Measurements from ENCODE around the gene MRPL34.

DNA sequence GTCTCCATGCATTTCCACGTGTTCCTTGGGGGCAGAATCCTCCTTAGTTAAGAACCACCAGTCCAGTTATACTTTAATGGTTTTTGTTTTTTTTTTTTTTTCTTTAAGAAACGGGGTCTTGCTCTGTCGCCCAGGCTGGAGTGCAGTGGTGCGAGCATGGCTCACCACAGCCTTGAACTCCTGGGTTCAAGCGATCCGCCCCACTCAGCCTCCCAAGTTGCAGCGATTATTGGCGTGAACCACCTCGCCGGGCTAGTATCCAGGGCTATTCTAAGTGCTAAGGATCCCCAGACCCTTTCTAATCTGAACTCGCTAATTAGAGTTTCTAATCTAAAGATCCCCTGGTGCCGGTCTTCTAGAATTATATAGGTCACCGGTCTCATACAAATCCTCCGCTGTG is 12.1 kb upstream of the MRPL34 start:
- TF ChIP-seq, protein P1, sequence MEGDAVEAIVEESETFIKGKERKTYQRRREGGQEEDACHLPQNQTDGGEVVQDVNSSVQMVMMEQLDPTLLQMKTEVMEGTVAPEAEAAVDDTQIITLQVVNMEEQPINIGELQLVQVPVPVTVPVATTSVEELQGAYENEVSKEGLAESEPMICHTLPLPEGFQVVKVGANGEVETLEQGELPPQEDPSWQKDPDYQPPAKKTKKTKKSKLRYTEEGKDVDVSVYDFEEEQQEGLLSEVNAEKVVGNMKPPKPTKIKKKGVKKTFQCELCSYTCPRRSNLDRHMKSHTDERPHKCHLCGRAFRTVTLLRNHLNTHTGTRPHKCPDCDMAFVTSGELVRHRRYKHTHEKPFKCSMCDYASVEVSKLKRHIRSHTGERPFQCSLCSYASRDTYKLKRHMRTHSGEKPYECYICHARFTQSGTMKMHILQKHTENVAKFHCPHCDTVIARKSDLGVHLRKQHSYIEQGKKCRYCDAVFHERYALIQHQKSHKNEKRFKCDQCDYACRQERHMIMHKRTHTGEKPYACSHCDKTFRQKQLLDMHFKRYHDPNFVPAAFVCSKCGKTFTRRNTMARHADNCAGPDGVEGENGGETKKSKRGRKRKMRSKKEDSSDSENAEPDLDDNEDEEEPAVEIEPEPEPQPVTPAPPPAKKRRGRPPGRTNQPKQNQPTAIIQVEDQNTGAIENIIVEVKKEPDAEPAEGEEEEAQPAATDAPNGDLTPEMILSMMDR (conservative IDR thresholded peaks at IDR 0.05 in 1 of 2, IDR thresholded peaks at IDR 0.05 in 1 of 2; ENCODE audit: low read depth in 1 of 2, low read length in 2 of 2): no peak
- TF ChIP-seq EZH2 (IDR thresholded peaks at IDR 0.05; ENCODE audit: low read length, missing control alignments): no peak
